K562 (cell line): ENCODE results near the gene CRIP1. TPM values are rescaled to one million over a fixed set of nuclear protein-coding genes. Genes with fewer than 3 reads are reported as not detected.
A peak's percentile ranks its signal among the peaks of the same experiment; 100 is the strongest.

Experiments used
- BCOR ChIP-seq: fragments of 450-650 bp; IDR thresholded peaks from 2 replicates; pipeline ENCODE4 v1.6.1; 2016
- BHLHE40 ChIP-seq: IDR thresholded peaks from 2 replicates; pipeline ENCODE4 v1.6.1; 2011; ENCODE audit warnings: low read length, improper control_type of control experiment
- CTBP1 ChIP-seq: fragments of 450-650 bp; IDR thresholded peaks from 2 replicates; pipeline ENCODE4 v1.6.1; 2016; ENCODE audit warnings: borderline replicate concordance
- DACH1 ChIP-seq: fragments of 450-650 bp; IDR thresholded peaks from 2 replicates; pipeline ENCODE4 v1.6.1; 2018; ENCODE audit not compliant: partially characterized antibody
- DNMT1 ChIP-seq: fragments of 450-650 bp; IDR thresholded peaks from 2 replicates; pipeline ENCODE4 v1.6.1; 2016; ENCODE audit warnings: antibody characterized with exemption, mild to moderate bottlenecking
- DPF2 ChIP-seq: fragments of 450-650 bp; IDR thresholded peaks from 2 replicates; pipeline ENCODE4 v1.6.1; 2016
- EHMT2 ChIP-seq: fragments of 450-650 bp; IDR thresholded peaks from 2 replicates; pipeline ENCODE4 v1.6.1; 2018; ENCODE audit warnings: antibody characterized with exemption
- MYBL2 ChIP-seq, 2 experiments: fragments of 450-650 bp in 1 of 2; sonication (generic) in 1 of 2; formaldehyde crosslinking in 1 of 2; IDR thresholded peaks; 2 replicates each; pipeline versions ENCODE4 v1.6.1 to v1.8.1; 2017 to 2022; ENCODE audit warnings: borderline replicate concordance in 1 of 2, inconsistent platforms in 1 of 2, low read depth in 1 of 2, mild to moderate bottlenecking in 1 of 2, missing genetic modification reagents in 1 of 2, moderate library complexity in 1 of 2
- RB1 ChIP-seq: fragments of 450-650 bp; IDR thresholded peaks from 2 replicates; pipeline ENCODE4 v1.6.1; 2017; ENCODE audit warnings: low read depth, mild to moderate bottlenecking
- ZFP30 ChIP-seq: fragments of 250-450 bp; sonication (Bioruptor Pico); IDR thresholded peaks from 2 replicates; pipeline ENCODE4 v1.8.0; 2022; ENCODE audit warnings: moderate library complexity, mild to moderate bottlenecking, inconsistent platforms, borderline replicate concordance
- ZNF274 ChIP-seq: IDR thresholded peaks from 2 replicates; pipeline ENCODE4 v1.6.1; 2011; ENCODE audit warnings: low read depth, mild to moderate bottlenecking, low read length, moderate library complexity, borderline replicate concordance
- ZNF717 ChIP-seq: fragments of 250-450 bp; sonication (Bioruptor Pico); IDR thresholded peaks from 2 replicates; pipeline ENCODE4 v1.5.0; 2021
- polyA plus RNA-seq, 8 experiments: library from polyadenylated mRNA; depleted of rRNA in 4 of 8; stranded (reverse) in 5 of 8; unstranded in 3 of 8; fragments of >200 nt; fragmentation: Nextera tagmentation in 2 of 8; fragmentation: Illumina TruSeq in 1 of 8; extraction: Ambion mirVana in 2 of 8; extraction: Trizol in 1 of 8; gene quantifications; 2 replicates each; pipeline versions ENCODE4 v1.2.1 to v1.2.3, GENCODE V29; 2011 to 2014; ENCODE audit warnings: inconsistent platforms in 1 of 8, missing spikeins in 1 of 8
- total RNA-seq, 7 experiments: library from RNA; depleted of rRNA in 6 of 7; stranded (reverse); fragments of >200 nt in 6 of 7; fragmentation: Illumina TruSeq in 2 of 7; extraction: Trizol in 2 of 7; gene quantifications; 2 replicates each; pipeline versions ENCODE4 v1.2.1 to v1.2.3, GENCODE V29; 2011 to 2021; ENCODE audit warnings: low replicate concordance in 1 of 7
- TF ChIP-seq, protein P1 (sequence below): fragments of 450-650 bp; conservative IDR thresholded peaks from 2 replicates; pipeline ENCODE4 v1.6.1; 2016; ENCODE audit warnings: missing genetic modification characterization, low read depth, mild to moderate bottlenecking, control low read depth, missing compliant biosample characterization
- TF ChIP-seq, protein P2 (sequence below): sonication (generic); formaldehyde crosslinking; IDR thresholded peaks from 2 replicates; pipeline ENCODE4 v1.9.0; 2022; ENCODE audit warnings: mild to moderate bottlenecking, missing genetic modification reagents
- TF ChIP-seq, protein P3 (sequence below): fragments of 450-650 bp; IDR thresholded peaks from 2 replicates; pipeline ENCODE4 v1.6.1; 2016; ENCODE audit warnings: low read depth

CRIP1 gene
- total and polyA plus RNA-seq, 9 of the 15 experiments (the other 6 are each of a cell fraction or from before 2014, with no cell fraction given): 0.11 to 0.58 (median 0.14) TPM; not detected in 6

DNA sequence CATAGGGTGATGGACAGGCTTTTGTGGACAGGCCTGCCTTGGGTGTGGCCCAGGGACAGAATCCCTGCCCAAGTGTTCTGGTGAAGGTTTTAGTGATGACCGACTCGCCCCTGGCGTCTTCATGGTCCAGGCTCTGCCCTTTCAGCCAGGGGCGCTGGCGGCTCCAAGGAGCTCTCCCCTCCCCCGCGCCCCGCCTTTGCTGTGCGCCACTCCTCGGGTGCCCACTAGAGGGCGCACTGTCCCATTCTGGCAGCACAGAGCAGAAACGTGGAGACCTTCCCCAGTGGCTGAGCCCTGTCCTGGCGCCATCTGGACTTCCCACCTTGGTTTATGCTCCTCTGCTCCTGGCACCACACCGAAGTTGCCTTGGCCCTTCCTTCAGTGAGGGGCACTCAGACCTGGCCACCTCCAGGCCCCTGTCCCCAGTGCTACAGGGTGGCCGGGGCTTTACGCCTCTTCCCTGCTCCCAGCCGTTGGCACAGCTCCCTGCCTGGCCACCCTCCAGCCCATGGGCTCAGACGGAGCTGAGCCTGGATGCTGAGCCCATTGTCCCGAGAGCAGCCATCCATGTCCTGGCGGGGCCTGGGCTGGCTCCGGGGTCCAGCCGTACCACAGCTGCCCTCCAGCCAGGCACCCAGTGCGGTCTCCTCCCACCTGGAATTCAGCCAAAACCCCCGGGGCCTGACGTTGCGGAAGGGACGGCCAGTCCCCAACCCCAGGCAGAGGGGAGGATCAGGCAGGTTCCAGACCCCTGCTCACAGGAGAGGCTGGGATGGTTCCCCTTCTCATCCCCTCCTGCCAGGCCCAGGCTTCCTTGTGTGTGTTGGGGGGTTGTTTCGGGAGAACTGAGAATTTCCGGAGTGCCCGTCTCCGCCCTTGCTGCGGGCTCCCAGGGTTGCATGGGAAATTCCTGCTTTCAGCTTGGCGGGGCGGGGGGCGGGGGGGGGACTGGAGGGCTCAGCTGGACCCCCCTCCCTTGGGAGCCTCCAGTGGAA is 5.6 kb upstream of the CRIP1 start (continued):
- TF ChIP-seq BHLHE40 (peak; percentile 55; the same call in 1 of the 2 replicates), RB1 (peak; percentile 89), DPF2 (peak; percentile 49), ZNF717 (no peak), ZNF274 (no peak), CTBP1 (peak; percentile 79), ZFP30 (no peak), EHMT2 (peak; percentile 24; the same call in 1 of the 2 replicates), DNMT1 (0 out of 2 replicates have a peak, but pooled peaks have one; percentile 49), BCOR (peak; percentile 57), MYBL2 (IDR thresholded peaks at IDR 0.05; ENCODE audit: low read depth) (no peak), MYBL2 (CRISPR knock-in tag; IDR thresholded peaks at IDR 0.05; ENCODE audit: borderline replicate concordance) (no peak), DACH1 (no peak)
- TF ChIP-seq, protein P1, sequence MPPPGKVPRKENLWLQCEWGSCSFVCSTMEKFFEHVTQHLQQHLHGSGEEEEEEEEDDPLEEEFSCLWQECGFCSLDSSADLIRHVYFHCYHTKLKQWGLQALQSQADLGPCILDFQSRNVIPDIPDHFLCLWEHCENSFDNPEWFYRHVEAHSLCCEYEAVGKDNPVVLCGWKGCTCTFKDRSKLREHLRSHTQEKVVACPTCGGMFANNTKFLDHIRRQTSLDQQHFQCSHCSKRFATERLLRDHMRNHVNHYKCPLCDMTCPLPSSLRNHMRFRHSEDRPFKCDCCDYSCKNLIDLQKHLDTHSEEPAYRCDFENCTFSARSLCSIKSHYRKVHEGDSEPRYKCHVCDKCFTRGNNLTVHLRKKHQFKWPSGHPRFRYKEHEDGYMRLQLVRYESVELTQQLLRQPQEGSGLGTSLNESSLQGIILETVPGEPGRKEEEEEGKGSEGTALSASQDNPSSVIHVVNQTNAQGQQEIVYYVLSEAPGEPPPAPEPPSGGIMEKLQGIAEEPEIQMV: no peak
- TF ChIP-seq, protein P2, sequence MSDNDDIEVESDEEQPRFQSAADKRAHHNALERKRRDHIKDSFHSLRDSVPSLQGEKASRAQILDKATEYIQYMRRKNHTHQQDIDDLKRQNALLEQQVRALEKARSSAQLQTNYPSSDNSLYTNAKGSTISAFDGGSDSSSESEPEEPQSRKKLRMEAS (CRISPR knock-in tag): peak; percentile 47; the same call in 1 of the 2 replicates
- TF ChIP-seq, protein P3, sequence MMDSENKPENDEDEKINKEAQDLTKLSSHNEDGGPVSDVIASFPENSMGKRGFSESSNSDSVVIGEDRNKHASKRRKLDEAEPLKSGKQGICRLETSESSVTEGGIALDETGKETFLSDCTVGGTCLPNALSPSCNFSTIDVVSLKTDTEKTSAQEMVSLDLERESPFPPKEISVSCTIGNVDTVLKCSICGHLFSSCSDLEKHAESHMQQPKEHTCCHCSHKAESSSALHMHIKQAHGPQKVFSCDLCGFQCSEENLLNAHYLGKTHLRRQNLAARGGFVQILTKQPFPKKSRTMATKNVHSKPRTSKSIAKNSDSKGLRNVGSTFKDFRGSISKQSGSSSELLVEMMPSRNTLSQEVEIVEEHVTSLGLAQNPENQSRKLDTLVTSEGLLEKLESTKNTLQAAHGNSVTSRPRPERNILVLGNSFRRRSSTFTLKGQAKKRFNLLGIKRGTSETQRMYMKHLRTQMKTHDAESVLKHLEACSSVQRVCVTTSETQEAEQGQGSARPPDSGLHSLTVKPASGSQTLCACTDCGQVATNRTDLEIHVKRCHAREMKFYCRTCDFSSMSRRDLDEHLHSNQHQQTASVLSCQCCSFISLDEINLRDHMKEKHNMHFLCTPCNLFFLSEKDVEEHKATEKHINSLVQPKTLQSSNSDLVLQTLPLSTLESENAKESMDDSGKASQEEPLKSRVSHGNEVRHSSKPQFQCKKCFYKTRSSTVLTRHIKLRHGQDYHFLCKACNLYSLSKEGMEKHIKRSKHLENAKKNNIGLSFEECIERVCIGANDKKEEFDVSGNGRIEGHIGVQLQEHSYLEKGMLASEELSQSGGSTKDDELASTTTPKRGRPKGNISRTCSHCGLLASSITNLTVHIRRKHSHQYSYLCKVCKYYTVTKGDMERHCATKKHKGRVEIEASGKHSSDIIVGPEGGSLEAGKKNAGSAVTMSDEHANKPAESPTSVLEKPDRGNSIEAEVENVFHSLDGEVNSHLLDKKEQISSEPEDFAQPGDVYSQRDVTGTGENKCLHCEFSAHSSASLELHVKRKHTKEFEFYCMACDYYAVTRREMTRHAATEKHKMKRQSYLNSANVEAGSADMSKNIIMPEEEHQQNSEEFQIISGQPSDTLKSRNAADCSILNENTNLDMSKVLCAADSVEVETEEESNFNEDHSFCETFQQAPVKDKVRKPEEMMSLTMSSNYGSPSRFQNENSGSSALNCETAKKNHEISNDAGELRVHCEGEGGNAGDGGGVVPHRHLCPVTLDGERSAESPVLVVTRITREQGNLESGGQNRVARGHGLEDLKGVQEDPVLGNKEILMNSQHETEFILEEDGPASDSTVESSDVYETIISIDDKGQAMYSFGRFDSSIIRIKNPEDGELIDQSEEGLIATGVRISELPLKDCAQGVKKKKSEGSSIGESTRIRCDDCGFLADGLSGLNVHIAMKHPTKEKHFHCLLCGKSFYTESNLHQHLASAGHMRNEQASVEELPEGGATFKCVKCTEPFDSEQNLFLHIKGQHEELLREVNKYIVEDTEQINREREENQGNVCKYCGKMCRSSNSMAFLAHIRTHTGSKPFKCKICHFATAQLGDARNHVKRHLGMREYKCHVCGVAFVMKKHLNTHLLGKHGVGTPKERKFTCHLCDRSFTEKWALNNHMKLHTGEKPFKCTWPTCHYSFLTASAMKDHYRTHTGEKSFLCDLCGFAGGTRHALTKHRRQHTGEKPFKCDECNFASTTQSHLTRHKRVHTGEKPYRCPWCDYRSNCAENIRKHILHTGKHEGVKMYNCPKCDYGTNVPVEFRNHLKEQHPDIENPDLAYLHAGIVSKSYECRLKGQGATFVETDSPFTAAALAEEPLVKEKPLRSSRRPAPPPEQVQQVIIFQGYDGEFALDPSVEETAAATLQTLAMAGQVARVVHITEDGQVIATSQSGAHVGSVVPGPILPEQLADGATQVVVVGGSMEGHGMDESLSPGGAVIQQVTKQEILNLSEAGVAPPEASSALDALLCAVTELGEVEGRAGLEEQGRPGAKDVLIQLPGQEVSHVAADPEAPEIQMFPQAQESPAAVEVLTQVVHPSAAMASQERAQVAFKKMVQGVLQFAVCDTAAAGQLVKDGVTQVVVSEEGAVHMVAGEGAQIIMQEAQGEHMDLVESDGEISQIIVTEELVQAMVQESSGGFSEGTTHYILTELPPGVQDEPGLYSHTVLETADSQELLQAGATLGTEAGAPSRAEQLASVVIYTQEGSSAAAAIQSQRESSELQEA: no peak
